HG02943 (cell line): ENCODE results near the gene RAB3A.

ENCODE experiments used
- ATAC-seq: cut with Tn5 transposase; IDR thresholded peaks from one replicate; pipeline ENCODE4 v1.9.1; 2021; ENCODE audit warnings: mild to moderate bottlenecking, low read depth, moderate library complexity; ENCODE audit not compliant: unreplicated experiment

Gene RAB3A

GRCh38 chr19:18155095-18156087 lies 48.5 kb downstream of the RAB3A start:
- no peak for ATAC-seq

GRCh38 chr19:18153556-18154134 lies 50.2 kb downstream of the RAB3A start:
- no peak for ATAC-seq

GRCh38 chr19:18152817-18153555 lies 50.9 kb downstream of the RAB3A start, which contains the start of gene PIK3R2:
Gene PIK3R2, plus strand, starts transcription at chr19:18153163. Its CDS starts 2,717 bp downstream, at chr19:18155880.
- ATAC-seq, result peak; percentile 70

GRCh38 chr19:18152442-18152816 lies 51.4 kb downstream of the RAB3A start:
- ATAC-seq, result peak; percentile 68

- ATAC-seq, result no peak
Measured at GRCh38 chr19:18150776-18151624, 52.8 kb downstream of the RAB3A start.

GRCh38 chr19:18149596-18149975 lies 54.3 kb downstream of the RAB3A start:
- ATAC-seq, result no peak

GRCh38 chr19:18147396-18147795 lies 56.4 kb downstream of the RAB3A start:
- no peak for ATAC-seq
